ENCODE results near the gene FRMPD4. TPM values are rescaled to one million over a fixed set of nuclear protein-coding genes. Genes with fewer than 3 reads are reported as not detected.

The FRMPD4 gene
- total RNA-seq, 1 donor from 2014 or later = 0.08 TPM

DNA sequence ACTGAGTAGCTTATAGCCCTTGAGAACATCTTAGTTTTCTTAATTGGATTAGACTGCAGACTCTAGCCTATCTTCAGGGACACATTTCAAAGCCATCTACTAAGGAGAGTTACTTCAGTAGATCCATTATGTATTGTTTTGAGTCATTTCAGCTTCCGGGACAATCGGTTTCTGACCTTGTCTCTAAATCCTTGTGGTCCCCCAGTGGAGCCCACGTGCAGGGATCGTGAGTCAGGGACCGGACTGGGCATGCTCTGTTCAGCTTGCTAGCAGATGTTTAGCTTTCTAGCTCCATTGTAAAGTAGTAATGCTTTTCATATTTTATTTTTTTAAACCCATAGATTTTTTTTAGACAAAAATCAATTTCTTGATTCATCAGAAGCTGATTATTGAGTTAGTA lies 441.0 kb downstream of the FRMPD4 start:
- Histone ChIP-seq H3K36me3 (ENCODE audit: control insufficient read depth, insufficient read depth, low read length) (no peaks in the 10 kb centered on the region), H3K4me3 (ENCODE audit: low read depth, low read length) (no peak overlapping the region), H3K27me3 (ENCODE audit: control insufficient read depth, insufficient read depth, low read length) (no peaks in the 10 kb centered on the region)
- no peak for DNase-seq (ENCODE audit: low read depth)
- TF ChIP-seq, protein P1, sequence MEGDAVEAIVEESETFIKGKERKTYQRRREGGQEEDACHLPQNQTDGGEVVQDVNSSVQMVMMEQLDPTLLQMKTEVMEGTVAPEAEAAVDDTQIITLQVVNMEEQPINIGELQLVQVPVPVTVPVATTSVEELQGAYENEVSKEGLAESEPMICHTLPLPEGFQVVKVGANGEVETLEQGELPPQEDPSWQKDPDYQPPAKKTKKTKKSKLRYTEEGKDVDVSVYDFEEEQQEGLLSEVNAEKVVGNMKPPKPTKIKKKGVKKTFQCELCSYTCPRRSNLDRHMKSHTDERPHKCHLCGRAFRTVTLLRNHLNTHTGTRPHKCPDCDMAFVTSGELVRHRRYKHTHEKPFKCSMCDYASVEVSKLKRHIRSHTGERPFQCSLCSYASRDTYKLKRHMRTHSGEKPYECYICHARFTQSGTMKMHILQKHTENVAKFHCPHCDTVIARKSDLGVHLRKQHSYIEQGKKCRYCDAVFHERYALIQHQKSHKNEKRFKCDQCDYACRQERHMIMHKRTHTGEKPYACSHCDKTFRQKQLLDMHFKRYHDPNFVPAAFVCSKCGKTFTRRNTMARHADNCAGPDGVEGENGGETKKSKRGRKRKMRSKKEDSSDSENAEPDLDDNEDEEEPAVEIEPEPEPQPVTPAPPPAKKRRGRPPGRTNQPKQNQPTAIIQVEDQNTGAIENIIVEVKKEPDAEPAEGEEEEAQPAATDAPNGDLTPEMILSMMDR (IDR thresholded peaks at IDR 0.05; ENCODE audit: insufficient read depth, low read length, poor library complexity, severe bottlenecking) = no peak

DNA sequence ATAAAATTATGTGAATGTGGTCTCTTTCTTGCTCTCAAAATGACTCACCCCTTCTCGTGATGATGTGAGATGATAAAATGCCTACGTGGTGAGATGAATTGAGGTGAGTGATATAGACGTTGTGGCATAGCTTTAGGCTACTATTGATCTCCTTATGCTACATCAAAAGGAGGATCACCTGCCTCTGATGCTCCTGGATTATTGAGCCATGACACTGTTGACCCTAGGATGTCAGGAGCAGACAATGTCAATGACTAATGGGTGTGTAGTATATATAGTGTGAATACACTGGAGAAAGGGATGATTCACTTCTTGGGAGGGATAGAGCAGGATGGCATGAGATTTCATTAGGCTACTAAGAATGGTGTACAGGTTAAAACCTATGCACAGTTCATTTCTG lies 442.3 kb downstream of the FRMPD4 start:
- H3K36me3 ChIP-seq (ENCODE audit: control insufficient read depth, insufficient read depth, low read length) = no peaks in the 10 kb centered on the region
- TF ChIP-seq, protein P1 (IDR thresholded peaks at IDR 0.05; ENCODE audit: insufficient read depth, low read length, poor library complexity, severe bottlenecking) = no peak
- no peak for DNase-seq (ENCODE audit: low read depth)
- H3K27me3 ChIP-seq (ENCODE audit: control insufficient read depth, insufficient read depth, low read length) = no peaks in the 10 kb centered on the region
- no peak overlapping the region for H3K4me3 ChIP-seq (ENCODE audit: low read depth, low read length)

DNA sequence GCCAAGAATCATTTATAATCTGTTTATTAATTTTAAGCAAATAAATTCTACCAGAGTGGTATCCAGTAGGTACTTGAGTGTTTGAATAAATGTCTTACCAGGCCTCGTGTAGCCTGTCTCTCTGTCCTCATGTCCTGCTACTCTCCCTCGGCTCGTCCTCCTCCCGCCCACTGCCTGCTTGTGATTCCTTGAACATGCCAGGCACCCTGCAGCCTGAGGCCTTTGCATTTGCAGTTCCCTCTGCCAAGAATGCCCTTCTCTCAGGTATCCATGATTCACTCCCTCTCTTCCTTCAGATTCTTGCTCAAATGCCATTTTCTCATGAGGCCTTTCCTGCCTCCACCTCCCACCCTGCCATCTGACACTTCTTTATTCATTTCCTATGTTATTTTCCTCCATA lies 443.3 kb downstream of the FRMPD4 start:
- no peak overlapping the region for H3K4me3 ChIP-seq (ENCODE audit: low read depth, low read length)
- no peaks in the 10 kb centered on the region for H3K36me3 ChIP-seq (ENCODE audit: control insufficient read depth, insufficient read depth, low read length)
- H3K27me3 ChIP-seq (ENCODE audit: control insufficient read depth, insufficient read depth, low read length) = no peaks in the 10 kb centered on the region
- no peak for DNase-seq (ENCODE audit: low read depth)
- TF ChIP-seq, protein P1 (IDR thresholded peaks at IDR 0.05; ENCODE audit: insufficient read depth, low read length, poor library complexity, severe bottlenecking) = no peak

DNA sequence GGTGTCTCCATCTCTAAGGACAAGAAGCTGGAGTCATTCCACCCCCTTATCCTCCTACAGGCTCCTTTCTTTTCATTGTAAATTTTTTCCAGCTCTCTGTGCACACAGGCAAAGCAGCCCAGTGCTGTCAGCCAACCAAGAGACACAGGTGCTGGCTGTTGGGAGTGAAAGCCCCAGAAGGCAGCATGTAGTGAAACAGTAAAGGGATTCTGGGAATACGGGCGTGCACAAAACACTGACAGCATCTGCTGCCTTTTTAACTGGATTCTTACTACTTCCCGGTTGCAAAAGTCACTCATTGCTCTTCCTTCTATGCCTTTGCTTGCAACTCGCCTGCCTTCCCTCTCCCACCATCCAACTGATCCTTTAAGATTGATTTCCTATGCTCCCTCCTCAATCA lies 444.4 kb downstream of the FRMPD4 start:
- Histone ChIP-seq H3K36me3 (ENCODE audit: control insufficient read depth, insufficient read depth, low read length) (no peaks in the 10 kb centered on the region), H3K27me3 (ENCODE audit: control insufficient read depth, insufficient read depth, low read length) (no peaks in the 10 kb centered on the region), H3K4me3 (ENCODE audit: low read depth, low read length) (no peak overlapping the region)
- no peak for DNase-seq (ENCODE audit: low read depth)
- TF ChIP-seq, protein P1 (IDR thresholded peaks at IDR 0.05; ENCODE audit: insufficient read depth, low read length, poor library complexity, severe bottlenecking) = no peak

DNA sequence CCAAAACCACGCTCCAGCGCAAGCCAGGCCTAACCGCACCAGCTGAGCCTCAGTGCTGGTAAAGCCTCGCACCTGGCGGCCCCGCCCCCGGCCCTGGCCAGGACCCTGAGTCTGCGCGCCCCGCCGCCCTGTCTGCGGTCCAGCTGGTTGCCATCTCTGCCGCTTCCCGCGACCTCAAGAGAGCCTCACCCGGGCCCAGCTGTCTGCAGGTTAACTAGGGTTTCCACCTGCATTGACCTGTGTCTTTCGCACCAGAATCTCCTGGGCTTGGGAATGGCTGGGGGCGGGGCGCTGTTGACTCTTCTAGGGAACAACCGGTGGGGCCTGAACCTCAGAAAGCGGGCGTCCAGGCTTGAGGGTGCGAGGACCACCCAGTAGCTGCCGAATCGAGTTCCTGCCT lies 445.3 kb downstream of the FRMPD4 start:
- H3K4me3 ChIP-seq (ENCODE audit: low read depth, low read length) = no peak overlapping the region
- TF ChIP-seq, protein P1 (IDR thresholded peaks at IDR 0.05; ENCODE audit: insufficient read depth, low read length, poor library complexity, severe bottlenecking) = no peak
- no peaks in the 10 kb centered on the region for H3K27me3 ChIP-seq (ENCODE audit: control insufficient read depth, insufficient read depth, low read length)
- no peak for DNase-seq (ENCODE audit: low read depth)
- no peaks in the 10 kb centered on the region for H3K36me3 ChIP-seq (ENCODE audit: control insufficient read depth, insufficient read depth, low read length)

DNA sequence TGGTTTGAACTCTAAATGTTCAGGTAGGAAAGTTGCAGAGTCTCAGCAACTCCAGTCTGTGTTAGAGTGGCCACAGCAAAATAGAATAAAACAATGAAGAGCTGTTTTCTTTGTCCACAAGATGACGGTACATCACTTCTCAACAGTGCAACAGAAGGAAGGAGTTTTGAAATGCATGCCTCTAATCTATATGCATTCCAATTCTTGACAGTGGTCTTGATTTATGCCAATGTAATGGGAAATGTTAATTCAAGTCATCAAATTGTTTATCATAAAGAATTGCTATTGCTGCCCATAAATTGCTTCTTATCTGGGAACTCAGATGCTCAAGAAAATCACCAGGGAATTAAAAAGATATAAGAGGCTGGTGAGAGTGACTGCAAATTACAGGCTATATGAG lies 457.4 kb downstream of the FRMPD4 start:
- TF ChIP-seq, protein P1 (IDR thresholded peaks at IDR 0.05; ENCODE audit: insufficient read depth, low read length, poor library complexity, severe bottlenecking) = no peak
- H3K27me3 ChIP-seq (ENCODE audit: control insufficient read depth, insufficient read depth, low read length) = no peaks in the 10 kb centered on the region
- no peak overlapping the region for H3K4me3 ChIP-seq (ENCODE audit: low read depth, low read length)
- no peaks in the 10 kb centered on the region for H3K36me3 ChIP-seq (ENCODE audit: control insufficient read depth, insufficient read depth, low read length)
- DNase-seq (ENCODE audit: low read depth) = no peak

Measured in kidney epithelial cell (primary cell).